Frontal cortex (tissue), 4 donors: Measurements from ENCODE around the gene XRCC1. TPM values are rescaled to one million over a fixed set of nuclear protein-coding genes. Genes with fewer than 3 reads are reported as not detected.
"Not testable (repeated sequence)": the region's sequence is repeated elsewhere in the genome, so short reads cannot be mapped to it uniquely, and the experiment has no call there.

Source experiments
- DNase-seq, 2 donors: peaks; one replicate each; pipeline ENCODE4 v3.0.0; 2012; ENCODE audit warnings: low spot score in 2 of 2
- FAIRE-seq: peaks from 2 replicates; lab custom pipeline; 2012; peaks lifted over from hg19 to GRCh38; lab: Jason Lieb, UNC
- total RNA-seq: library from RNA; depleted of rRNA; stranded (reverse); fragments of >200 nt; gene quantifications from one replicate; pipeline ENCODE4 v1.2.3, GENCODE V29; 2014
- donor health status: control.
- donor health status: control.
- donor health status: control.

XRCC1 gene
- total RNA-seq, 1 donor from 2014 or later = 13.9 TPM

DNA sequence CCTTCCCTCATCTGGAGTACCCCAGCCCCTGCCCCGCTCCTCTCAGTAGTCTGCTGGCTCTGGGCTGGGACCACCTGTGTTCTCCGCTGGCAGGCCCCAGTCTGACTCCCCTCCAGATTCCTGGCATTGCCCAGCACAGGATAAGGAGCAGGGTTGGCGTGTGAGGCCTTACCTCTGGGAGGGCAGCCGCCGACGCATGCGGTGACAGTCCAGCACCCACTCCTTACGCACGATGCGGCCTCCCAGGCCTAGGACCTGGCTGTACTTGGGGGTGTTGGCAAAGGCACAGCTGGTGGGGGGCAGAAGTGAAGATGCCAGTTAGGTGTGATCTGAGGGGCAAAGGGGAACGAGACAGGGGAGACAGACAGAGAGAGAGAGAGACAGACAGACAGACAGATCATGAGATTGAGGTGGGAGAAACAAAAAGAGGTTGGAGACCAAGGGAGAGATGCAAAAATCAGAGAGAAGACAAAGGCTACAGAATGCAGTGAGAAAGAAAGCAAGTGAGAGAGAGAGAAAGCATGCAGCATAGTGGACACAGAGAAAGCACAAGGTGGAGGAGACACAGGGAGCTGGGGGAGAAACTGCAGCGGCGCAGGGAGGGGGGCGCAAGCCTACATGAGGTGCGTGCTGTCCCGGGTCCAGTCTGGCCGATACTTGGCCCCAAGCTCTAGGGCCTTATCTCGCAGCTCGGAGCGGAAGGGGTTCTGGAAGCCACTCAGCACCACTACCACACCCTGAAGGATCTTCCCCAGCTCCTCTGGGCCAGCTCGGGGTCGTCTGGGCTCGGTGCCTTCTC is 23.7 kb downstream of the XRCC1 start:
- FAIRE-seq (no peak), DNase-seq (no peak)

- FAIRE-seq = no peak
- no peak for DNase-seq
Observed at GRCh38 chr19:43548706-43549105, 26.6 kb downstream of the XRCC1 start.

- not testable (repeated sequence) for FAIRE-seq
Observed at GRCh38 chr19:43547926-43548325, 27.4 kb downstream of the XRCC1 start.

DNA sequence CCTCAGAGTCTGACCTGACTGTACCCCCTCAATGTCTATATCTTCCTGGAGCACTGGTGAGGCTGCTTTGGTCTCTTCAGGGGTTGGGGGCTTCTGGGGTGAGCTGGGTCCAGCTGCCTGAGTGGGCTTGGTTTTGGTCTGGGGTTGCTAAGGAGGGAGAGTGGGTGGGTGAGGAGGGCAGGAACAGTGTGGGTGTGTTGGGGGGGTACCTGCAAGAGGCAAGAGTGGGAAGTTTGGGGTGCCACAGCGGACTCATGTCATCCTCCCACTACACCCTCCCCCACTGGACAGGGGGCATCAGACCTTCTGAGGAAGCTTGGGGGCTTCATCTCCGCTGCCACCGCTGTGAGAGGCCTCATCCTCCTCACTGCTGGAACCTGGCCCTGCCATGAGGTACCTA is 28.7 kb downstream of the XRCC1 start:
- FAIRE-seq = no peak

More at GRCh38 chr19:43547926-43548325, 27.4 kb downstream of the XRCC1 start:
- not testable (repeated sequence) for DNase-seq

DNA sequence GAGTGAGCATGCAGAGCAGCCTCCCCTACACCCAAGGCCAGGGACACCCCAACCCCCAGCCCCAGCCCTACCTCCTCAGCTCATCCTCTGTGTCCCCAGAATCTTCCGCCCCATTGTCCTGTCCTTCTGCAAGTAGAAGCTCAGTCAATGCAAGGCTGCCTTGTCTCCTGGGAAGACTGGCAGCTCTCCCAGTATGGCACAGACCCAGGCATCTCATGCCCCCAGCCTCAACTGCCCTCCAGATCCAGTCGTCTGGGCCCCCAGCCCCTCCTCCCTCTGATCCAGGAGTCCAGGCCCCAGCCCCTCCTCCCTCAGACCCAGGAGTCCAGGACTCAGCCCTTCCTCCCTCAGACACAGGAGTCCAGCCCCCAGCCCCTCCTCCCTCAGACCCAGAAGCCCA is 29.3 kb downstream of the XRCC1 start:
- FAIRE-seq = no peak
- no peak for DNase-seq

More for the DNA sequence above, 28.7 kb downstream of the XRCC1 start:
- no peak for DNase-seq

- no peak for DNase-seq
- no peak for FAIRE-seq
Observed at GRCh38 chr19:43545276-43545675, 30.1 kb downstream of the XRCC1 start.

DNA sequence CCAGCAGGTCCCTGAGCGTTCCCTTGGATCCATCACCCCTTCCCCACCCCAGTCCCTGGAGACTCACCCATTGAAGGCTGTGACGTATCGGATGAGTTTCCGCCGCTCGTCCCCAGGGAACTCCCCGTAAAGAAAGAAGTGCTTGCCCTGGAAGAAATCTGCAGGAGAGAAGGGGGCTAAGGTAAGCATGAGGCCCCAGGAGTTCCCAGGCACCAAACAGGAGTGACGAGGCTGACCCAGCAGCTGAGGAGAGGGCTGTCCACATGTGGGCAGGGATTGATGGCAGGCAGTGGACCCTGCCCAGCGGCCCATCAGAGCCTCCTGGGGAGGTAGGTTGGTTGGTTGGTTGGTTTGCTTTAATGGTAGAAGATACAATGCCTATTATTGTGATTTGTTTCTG is 31.2 kb downstream of the XRCC1 start:
- DNase-seq (no peak), FAIRE-seq (no peak)

- FAIRE-seq (no peak), DNase-seq (no peak)
Observed at GRCh38 chr19:43541920-43542650, 33.2 kb downstream of the XRCC1 start.

DNA sequence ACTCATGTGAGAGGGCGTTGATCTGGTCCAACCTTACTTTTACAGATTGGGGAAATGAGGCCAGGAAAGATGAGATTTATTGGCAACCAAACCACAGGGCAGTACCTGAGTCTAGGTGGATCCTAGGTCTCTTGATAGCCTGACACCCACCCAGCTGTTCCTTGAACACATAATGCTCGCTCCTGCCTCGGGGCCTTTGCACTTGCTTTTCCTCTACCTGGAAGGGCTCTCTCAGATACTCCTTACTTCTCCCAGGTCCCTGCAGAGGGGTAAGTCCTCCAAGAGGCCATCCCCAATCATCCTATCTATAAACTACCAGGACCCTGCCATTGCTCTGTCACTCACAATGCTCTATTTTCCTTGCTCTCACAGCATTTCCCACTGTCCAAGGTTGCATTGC is 34.9 kb downstream of the XRCC1 start:
- FAIRE-seq (no peak), DNase-seq (no peak)

GRCh38 chr19:43538922-43539321 is 36.4 kb downstream of the XRCC1 start:
- DNase-seq (no peak), FAIRE-seq (no peak)

DNA sequence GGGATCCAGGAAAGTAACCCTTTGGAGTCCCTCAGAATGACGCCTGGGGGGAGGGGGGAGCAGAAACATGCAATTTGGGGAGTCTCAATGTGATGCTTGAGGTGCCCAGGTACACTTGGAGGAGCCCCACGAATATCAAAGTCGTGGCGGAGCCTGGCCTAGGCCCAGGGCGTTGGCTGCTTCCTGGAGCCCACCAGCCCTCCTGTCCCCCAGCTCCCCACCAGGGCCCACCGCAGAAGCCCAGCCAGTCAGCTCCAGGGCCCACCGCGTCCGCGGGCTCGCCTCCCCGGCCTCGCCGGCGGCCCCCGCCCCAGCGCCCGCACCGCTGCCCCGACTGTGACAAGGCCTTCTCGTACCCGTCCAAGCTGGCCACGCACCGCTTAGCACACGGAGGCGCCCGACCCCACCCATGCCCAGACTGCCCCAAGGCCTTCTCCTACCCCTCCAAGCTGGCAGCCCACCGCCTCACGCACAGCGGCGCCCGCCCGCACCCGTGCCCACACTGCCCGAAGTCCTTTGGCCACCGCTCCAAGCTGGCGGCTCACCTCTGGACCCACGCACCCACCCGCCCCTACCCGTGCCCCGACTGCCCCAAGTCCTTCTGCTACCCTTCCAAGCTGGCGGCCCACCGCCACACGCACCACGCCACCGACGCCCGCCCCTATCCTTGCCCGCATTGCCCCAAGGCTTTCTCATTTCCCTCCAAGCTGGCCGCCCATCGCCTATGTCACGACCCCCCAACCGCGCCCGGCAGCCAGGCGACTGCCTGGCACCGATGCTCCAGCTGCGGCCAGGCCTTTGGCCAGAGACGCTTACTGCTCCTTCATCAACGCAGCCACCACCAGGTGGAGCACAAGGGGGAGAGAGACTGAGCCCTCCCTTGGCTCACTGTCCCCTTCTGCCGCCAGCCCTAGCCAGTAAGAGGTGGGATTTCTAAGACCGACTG is 40.2 kb downstream of the XRCC1 start:
- FAIRE-seq (no peak), DNase-seq (peak; percentile 56 to 72)

DNA sequence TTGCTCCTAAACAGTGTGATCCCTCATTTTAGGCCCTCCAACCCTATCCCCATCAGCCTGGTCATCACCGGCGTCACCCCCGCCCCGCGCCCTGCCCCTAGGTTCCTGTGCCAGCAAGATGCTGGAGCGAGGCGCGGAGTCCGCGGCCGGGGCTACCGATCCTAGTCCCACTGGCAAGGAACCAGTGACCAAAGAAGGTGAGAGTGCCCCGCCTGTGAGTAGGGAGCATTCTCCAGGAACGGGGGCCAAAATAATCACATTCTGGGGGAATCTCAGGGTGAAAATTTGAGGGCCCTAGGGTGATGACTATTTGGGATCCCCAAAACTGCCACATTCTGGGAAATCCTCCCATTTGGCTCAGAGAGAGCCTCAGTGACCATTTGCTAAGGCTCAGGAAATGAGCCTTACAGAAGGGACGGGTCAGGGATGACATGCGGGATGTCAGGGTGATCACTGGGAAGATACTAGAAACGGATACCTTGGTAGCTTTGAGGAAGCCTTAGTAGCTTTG is 41.0 kb downstream of the XRCC1 start:
- no peak for FAIRE-seq
- no peak for DNase-seq

DNA sequence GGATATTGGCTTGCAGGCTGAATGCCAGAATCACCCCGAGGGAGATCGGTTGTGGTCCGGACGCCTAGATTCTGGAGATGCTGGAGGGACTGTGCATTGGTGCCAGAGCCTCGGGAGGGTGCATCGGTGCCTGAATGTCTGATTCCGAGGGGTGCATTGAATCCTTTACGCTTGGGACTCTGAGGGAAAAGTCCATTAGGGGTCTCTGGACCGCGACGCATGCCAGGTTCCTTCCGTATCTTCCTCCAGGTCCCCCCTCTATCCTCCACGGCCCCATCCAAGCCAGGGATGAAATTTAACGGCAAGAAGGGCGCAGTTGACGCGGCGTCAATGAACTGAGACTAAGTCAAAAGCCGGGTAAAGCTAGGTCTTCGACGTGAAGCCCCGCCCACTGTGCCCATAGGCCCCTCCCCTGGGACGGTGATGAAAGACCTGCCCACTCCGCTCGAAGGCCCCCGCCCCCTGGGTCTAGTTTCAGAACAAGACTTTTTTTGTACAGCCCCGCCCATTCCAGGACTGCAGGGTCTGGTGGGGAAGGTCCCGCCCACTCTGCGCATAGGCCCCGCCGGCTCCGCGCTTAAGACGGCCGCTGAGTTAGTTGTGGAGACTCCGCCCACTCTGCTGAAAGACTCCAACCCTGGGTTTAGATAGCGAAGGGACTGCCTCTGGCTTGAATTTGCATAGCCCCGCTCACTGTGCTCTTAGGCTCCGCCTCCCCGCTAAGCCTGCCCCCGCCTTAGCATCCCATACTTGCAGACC is 41.6 kb downstream of the XRCC1 start:
- FAIRE-seq = no peak
- DNase-seq = peak; percentile 90 to 94

DNA sequence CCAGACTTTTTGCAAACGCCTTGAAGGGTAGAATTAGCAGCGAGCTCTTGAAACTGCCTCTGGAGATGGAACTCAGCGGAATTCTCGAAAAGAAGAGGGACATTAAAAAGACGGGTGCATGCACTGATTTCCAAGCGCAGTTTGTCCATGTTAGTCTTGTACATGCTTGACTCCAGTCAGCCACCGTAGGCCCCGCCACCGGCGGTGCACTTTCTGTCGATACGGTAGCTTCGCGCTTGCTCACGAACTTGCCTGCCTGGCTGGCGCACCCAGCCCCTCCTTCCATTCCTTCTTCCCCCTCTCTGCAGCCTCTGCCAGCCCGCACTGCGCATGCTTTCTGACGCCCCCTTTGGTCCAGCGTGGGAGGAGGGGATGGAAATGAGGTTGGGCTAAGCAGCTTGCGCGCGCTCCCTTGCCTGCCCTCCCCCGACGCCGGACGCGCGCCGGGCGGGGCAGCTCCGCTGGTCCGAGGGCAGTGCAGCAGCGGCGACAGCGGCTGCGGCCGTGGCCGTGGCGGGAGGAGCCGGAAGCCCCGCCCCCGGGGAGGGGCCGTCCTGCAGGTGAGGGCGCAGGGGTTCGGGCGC is 42.3 kb downstream of the XRCC1 start, which contains the start of gene ZNF575:
Gene ZNF575, plus strand, starts transcription at position 227 of the 584 bp plus-strand sequence. CDS start 1,235 bp downstream, outside the sequence.
- DNase-seq (peak; percentile 81 to 93), FAIRE-seq (no peak)

- no peak for DNase-seq
- no peak for FAIRE-seq
Observed at GRCh38 chr19:43532571-43532961, 42.8 kb downstream of the XRCC1 start.

DNA sequence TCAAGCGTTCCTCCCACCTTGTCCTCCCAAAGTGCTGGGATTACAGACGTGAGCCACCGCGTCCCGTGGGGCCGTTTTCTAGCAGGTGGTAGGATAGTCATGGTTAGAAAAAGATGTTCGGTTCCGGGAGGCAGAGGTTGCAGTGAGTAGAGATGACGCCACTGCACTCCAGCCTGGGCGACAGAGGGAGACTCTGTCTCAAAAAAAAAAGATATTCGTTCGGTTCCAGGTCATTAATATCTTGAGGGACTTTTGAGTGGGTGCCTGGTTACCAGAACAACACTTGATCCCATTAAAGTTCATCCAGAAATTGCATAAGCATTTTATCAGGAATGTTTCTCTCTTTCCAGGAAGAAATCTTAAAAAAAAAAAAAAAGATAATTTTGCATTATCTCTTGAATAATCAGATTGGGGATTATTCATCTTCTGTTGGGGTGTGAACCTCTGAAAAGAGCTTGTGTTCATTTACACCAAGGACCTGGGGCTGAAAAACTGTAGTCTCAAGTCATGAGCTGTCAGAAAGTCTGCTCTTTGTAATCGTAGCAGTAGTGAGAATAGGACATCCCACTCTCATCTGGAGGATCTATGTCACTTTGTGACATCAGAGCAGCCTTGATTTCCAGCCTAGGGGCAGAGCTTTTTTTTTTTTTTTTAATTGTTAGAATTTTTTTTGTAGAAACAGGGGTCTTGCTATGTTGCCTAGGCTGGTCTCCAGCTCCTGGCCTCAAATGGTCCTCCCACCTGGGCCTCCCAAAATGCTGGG is 47.3 kb downstream of the XRCC1 start:
- FAIRE-seq = no peak
- DNase-seq = no peak

DNA sequence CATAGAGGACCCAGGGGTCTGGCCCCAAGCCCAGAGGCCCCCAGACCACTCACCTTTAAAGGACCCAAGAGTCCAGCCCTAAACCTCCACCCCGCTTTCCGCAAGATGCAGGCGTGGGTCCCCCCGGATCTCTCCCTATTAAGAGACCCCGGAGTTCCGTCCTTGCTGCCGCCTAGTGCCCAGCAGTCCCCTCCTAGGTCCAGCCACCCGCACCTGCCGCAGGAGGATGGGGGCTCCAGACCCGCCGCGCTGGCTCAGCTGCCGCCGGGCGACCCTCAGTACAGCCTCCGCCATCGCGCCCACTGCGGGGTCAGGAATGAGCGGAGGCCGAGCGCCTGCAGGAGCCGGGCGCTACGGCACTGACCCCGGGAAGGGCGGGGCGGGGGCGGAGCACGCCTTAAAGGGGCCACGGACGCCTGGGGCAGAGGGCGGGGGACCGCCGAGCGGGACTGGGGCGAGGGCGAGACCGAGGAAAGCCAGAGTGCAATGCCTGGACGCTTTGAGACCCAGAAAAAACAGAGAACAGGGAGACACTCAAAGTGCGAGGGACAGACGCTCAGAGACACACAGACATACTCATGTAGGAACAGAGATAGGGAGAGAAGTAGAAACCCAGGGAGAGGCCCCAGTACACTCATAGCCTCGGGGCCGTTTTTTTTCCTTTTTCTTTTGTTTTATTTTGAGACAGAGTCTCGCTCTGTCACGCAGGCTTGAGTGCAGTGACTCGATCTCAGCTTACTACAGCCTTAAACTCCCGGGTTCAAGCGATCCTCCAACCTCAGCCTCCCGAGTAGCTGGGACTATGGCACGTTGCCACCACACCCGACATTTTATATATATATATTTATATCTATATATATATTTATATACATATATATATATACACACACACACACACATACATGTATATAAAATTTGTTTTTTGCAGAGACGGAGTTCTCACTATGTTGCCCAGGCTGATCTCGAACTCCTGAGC is 48.2 kb downstream of the XRCC1 start, which contains the start of gene ETHE1:
Gene ETHE1, minus strand, starts transcription at position 318 of the 976 bp plus-strand sequence. Its CDS starts 24 bp downstream, at position 294.
- FAIRE-seq (no peak), DNase-seq (peak; percentile 78 to 83)
